Panc1 (cell line): ENCODE data around the gene LARP4B. TPM values are rescaled to one million over a fixed set of nuclear protein-coding genes. Genes with fewer than 3 reads are reported as not detected.
"Not testable (repeated sequence)": the region's sequence is repeated elsewhere in the genome, so short reads cannot be mapped to it uniquely, and the experiment has no call there.

Source experiments
- ATAC-seq: fragments of 200-7000 bp; cut with Tn5 transposase; 2 replicates; pipeline ENCODE4 v1.9.1; 2020; ENCODE audit warnings: mild to moderate bottlenecking, moderate library complexity
- BruUV-seq: library from RNA; stranded (reverse); fragments of 400-500 nt; replicated peaks from 2 replicates; lab custom pipeline; 2021; lab: Mats Ljungman, UMichigan
- CTCF ChIA-PET: fragments of 300-600 bp; sonication (Branson Sonifier 250); formaldehyde crosslinking; loops from one replicate; lab custom pipeline; 2022; ENCODE audit warnings: antibody characterized with exemption; lab: Charles Lee
- POLR2A ChIA-PET: fragments of 300-600 bp; sonication (Branson Sonifier 250); formaldehyde crosslinking; loops from one replicate; lab custom pipeline; 2022; ENCODE audit warnings: antibody characterized with exemption; lab: Charles Lee
- DNase-seq: peaks from one replicate; pipeline ENCODE4 v3.0.0-alpha.2; 2010; ENCODE audit warnings: low read depth, low spot score
- H3K27ac ChIP-seq: 2 replicates; pipeline ENCODE4 v1.5.1; 2011; ENCODE audit warnings: mild to moderate bottlenecking, low read length, inconsistent platforms
- H3K27me3 ChIP-seq: fragments of 200-500 bp; sonication (Bioruptor generic); 2 replicates; pipeline ENCODE4 v1.6.0; 2014; ENCODE audit warnings: low read length, inconsistent platforms; ENCODE audit not compliant: control insufficient read depth, insufficient read depth
- H3K36me3 ChIP-seq: fragments of 200-500 bp; sonication (Bioruptor generic); 2 replicates; pipeline ENCODE4 v1.5.1; 2014; ENCODE audit warnings: inconsistent platforms, mild to moderate bottlenecking, low read length, moderate library complexity; ENCODE audit not compliant: control insufficient read depth, insufficient read depth
- H3K4me1 ChIP-seq: 2 replicates; pipeline ENCODE4 v1.5.1; 2011; ENCODE audit warnings: inconsistent platforms, mild to moderate bottlenecking, low read length, moderate library complexity; ENCODE audit not compliant: control insufficient read depth, insufficient read depth
- H3K4me3 ChIP-seq, 2 experiments: 2 replicates each; pipeline ENCODE4 v1.5.1; 2011 to 2012; ENCODE audit warnings: low read depth in 2 of 2, low read length in 2 of 2, mild to moderate bottlenecking in 2 of 2, inconsistent platforms in 1 of 2, moderate library complexity in 1 of 2
- H3K9me3 ChIP-seq: fragments of 200-500 bp; sonication (Bioruptor generic); 2 replicates; pipeline ENCODE4 v1.5.1; 2014; ENCODE audit warnings: low read depth, mild to moderate bottlenecking, inconsistent platforms, low read length, moderate library complexity; ENCODE audit not compliant: control insufficient read depth, insufficient read depth
- CTCF ChIP-seq: fragments of 450-650 bp; IDR thresholded peaks from 2 replicates; pipeline ENCODE4 v1.5.1; 2017; ENCODE audit warnings: mild to moderate bottlenecking
- POLR2AphosphoS5 ChIP-seq: IDR thresholded peaks from 2 replicates; pipeline ENCODE4 v1.6.1; 2012; ENCODE audit warnings: mild to moderate bottlenecking, low read depth, low read length, moderate library complexity
- REST ChIP-seq, 2 experiments: IDR thresholded peaks; 2 replicates each; pipeline ENCODE4 v1.6.1; 2011 to 2012; ENCODE audit warnings: low read depth in 2 of 2, control low read depth in 1 of 2, low read length in 1 of 2, mild to moderate bottlenecking in 1 of 2, moderate library complexity in 1 of 2; ENCODE audit not compliant: insufficient read depth in 1 of 2
- SIN3A ChIP-seq: IDR thresholded peaks from 2 replicates; pipeline ENCODE4 v1.6.1; 2012; ENCODE audit warnings: low read depth, mild to moderate bottlenecking, low read length, moderate library complexity, borderline replicate concordance; ENCODE audit not compliant: insufficient read depth
- TCF7L2 ChIP-seq: IDR thresholded peaks from 2 replicates; pipeline ENCODE4 v1.6.1; 2011; ENCODE audit warnings: mild to moderate bottlenecking, low read depth, low read length, inconsistent platforms
- in situ Hi-C: cut with HindIII; loops from 2 replicates; pipeline ENCODE4 v1.10.0; 2016; ENCODE audit warnings: low sequenced_read_pairs, low pct_unique_long_range_greater_than_20kb
- intact Hi-C: fragments of 100-400 bp; cut with micrococcal nuclease; formaldehyde crosslinking; loops from one replicate; pipeline ENCODE4 v1.10.0; 2022; ENCODE audit not compliant: unreplicated experiment
- total RNA-seq: library from RNA; stranded (reverse); gene quantifications from one replicate; pipeline ENCODE4 v1.2.1, GENCODE V29; 2021; ENCODE audit not compliant: unreplicated experiment

Gene LARP4B
- total RNA-seq, 1 experiment from 2014 or later: 87.0 TPM

GRCh38 chr10:771647-772046 lies 159.9 kb downstream of the LARP4B start:
- ATAC-seq (no peak), DNase-seq (no peak)
- ChIA-PET POLR2A (no interaction called here), CTCF (no interaction called here)
- Histone ChIP-seq H3K27ac (no peak overlapping the region), H3K36me3 (no peaks in the 10 kb centered on the region), H3K4me1 (no peaks in the 10 kb centered on the region), H3K27me3 (no peaks in the 10 kb centered on the region), H3K4me3 (no peak overlapping the region), H3K9me3 (0 out of 2 replicates have a peak, but pooled peaks cover 4% of the 10 kb centered on the region)
- TF ChIP-seq CTCF: no peak
- TF ChIP-seq POLR2AphosphoS5: no peak
- no peak for TF ChIP-seq SIN3A
- TF ChIP-seq REST (IDR thresholded peaks at IDR 0.05; ENCODE audit: insufficient read depth in 1 of 2, low read depth in 2 of 2, low read length in 1 of 2): no peak
- intact Hi-C loops: no loop called here
- no TSS peak for BruUV-seq
- in situ Hi-C loops: no loop called here

GRCh38 chr10:770975-771374 lies 160.5 kb downstream of the LARP4B start:
- H3K9me3 ChIP-seq: 0 out of 2 replicates have a peak, but pooled peaks cover 4% of the 10 kb centered on the region
- no TSS peak for BruUV-seq
- in situ Hi-C loops (no loop called here), intact Hi-C loops (no loop called here)
- H3K27ac ChIP-seq: no peak overlapping the region
- TF ChIP-seq TCF7L2 (no peak), CTCF (no peak), POLR2AphosphoS5 (no peak), REST (IDR thresholded peaks at IDR 0.05; ENCODE audit: insufficient read depth in 1 of 2, low read depth in 2 of 2, low read length in 1 of 2) (no peak)
- ATAC-seq (no peak), DNase-seq (no peak)
- no peaks in the 10 kb centered on the region for H3K27me3 ChIP-seq
- no peaks in the 10 kb centered on the region for H3K4me1 ChIP-seq
- ChIA-PET POLR2A (no interaction called here), CTCF (no interaction called here)
- no peaks in the 10 kb centered on the region for H3K36me3 ChIP-seq
- H3K4me3 ChIP-seq: no peak overlapping the region

GRCh38 chr10:770048-770712 lies 161.3 kb downstream of the LARP4B start:
- H3K4me1 ChIP-seq, H3K36me3 ChIP-seq, CTCF ChIA-PET, DNase-seq, POLR2A ChIA-PET, intact Hi-C loops, H3K9me3 ChIP-seq, in situ Hi-C loops, ATAC-seq, H3K27ac ChIP-seq, H3K27me3 ChIP-seq, H3K4me3 ChIP-seq, BruUV-seq: not testable (repeated sequence)
